AG09319 (cell line): ENCODE data around the gene BRINP2.

Experiments
- DNase-seq: peaks from one replicate; pipeline ENCODE4 v3.0.0-alpha.2; 2010; ENCODE audit warnings: low read depth; ENCODE audit errors: extremely low read depth
- TF ChIP-seq, protein P1 (sequence below): IDR thresholded peaks from 2 replicates; pipeline ENCODE4 v1.5.1; 2011; ENCODE audit warnings: low read depth, mild to moderate bottlenecking, inconsistent platforms, low read length, moderate library complexity

Gene BRINP2

GRCh38 chr1:177273141-177273540 lies 102.4 kb downstream of the BRINP2 start:
- TF ChIP-seq, protein P1, sequence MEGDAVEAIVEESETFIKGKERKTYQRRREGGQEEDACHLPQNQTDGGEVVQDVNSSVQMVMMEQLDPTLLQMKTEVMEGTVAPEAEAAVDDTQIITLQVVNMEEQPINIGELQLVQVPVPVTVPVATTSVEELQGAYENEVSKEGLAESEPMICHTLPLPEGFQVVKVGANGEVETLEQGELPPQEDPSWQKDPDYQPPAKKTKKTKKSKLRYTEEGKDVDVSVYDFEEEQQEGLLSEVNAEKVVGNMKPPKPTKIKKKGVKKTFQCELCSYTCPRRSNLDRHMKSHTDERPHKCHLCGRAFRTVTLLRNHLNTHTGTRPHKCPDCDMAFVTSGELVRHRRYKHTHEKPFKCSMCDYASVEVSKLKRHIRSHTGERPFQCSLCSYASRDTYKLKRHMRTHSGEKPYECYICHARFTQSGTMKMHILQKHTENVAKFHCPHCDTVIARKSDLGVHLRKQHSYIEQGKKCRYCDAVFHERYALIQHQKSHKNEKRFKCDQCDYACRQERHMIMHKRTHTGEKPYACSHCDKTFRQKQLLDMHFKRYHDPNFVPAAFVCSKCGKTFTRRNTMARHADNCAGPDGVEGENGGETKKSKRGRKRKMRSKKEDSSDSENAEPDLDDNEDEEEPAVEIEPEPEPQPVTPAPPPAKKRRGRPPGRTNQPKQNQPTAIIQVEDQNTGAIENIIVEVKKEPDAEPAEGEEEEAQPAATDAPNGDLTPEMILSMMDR, result no peak
- no peak for DNase-seq

DNA sequence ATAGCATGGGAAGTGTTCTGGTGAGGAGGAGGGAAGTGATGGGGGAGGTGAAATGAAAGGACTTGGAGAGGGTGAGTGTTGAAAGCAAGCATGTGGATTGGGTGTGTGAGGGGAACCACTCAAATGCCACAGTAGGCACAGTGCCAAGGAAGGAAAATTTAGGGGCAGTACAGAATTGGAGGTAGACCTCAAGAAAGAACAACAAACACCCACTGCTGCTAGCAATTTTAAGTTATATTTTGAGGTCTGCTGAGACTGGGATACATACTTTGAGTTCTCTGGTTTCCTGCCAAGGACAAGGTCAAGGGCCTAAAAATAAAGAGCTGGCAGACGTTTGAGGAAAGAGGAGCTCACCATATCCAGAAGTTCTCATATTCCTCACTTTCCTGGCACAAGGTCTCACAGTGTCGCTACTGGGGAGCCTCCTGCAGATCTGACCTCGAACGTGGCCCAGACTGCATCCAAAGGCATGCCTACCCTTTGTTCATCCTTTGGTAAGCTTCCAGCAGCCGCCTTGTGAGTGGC lies 104.0 kb downstream of the BRINP2 start:
- DNase-seq, result peak; percentile 54
- TF ChIP-seq, protein P1, result no peak

GRCh38 chr1:177275736-177276135 lies 105.0 kb downstream of the BRINP2 start:
- DNase-seq, result no peak
- TF ChIP-seq, protein P1, result no peak

- DNase-seq, result no peak
- TF ChIP-seq, protein P1, result no peak
Observed at GRCh38 chr1:177278626-177279390, 108.0 kb downstream of the BRINP2 start.

DNA sequence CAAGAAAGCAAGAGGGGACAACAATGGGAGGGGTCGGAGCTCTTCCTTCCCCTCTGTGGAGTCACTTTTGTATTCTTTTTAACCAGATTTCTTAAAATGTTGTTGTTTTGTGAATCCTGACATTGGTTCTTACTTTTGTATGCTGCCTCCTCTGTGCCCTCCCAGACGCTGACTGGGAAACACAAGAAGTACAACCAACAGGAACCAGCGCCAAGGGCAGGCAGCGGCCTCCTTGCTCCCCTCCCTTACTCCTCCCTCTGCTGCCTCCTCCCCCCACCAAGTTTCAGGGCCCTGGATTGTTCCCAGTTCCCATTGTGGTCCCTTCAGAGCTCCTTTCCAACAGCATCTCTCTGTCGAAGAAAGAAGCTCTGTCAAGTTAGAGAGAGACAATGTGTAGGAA lies 111.1 kb downstream of the BRINP2 start:
- TF ChIP-seq, protein P1, result no peak
- no peak for DNase-seq

- DNase-seq, result no peak
- TF ChIP-seq, protein P1, result no peak
Observed at GRCh38 chr1:177282976-177283375, 112.2 kb downstream of the BRINP2 start.

DNA sequence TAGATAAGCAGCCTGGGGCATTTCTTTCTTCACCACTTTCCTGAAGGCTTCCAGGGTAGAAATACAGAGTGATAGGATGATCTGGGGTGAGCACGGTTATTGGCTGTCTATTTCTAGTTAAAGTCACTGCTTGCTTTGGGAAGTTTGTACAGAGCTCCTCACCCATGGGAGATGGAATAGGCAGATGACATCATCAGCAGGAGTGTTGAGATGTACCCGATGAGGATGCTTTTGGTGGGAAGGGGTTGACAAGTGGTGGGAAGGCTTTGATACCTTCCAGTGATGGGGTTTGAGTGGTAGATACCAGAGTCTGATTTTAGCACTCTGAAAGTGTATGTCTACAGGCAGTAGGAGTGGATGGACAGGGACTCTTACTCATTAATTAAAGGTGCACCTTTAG lies 112.6 kb downstream of the BRINP2 start:
- TF ChIP-seq, protein P1, result no peak
- no peak for DNase-seq
